Mucosa of gallbladder (tissue), 1 donor: ENCODE data around the gene UTS2. TPM values are rescaled to one million over a fixed set of nuclear protein-coding genes. Genes with fewer than 3 reads are reported as not detected.

ENCODE experiments used
- DNase-seq: peaks from one replicate; pipeline ENCODE4 v3.0.0-alpha.2; 2020; ENCODE audit warnings: low spot score
- total RNA-seq: library from RNA; stranded (reverse); gene quantifications from one replicate; pipeline ENCODE4 v1.2.1, GENCODE V29; 2021
- donor health status: DM: no; HTN: no; CAD: no.

Gene UTS2
- total RNA-seq, 1 donor from 2014 or later, result not detected

- DNase-seq, result no peak
Measured at GRCh38 chr1:7813677-7814373, 39.0 kb downstream of the UTS2 start.

- DNase-seq, result no peak
Measured at GRCh38 chr1:7811476-7811875, 41.4 kb downstream of the UTS2 start.

DNA sequence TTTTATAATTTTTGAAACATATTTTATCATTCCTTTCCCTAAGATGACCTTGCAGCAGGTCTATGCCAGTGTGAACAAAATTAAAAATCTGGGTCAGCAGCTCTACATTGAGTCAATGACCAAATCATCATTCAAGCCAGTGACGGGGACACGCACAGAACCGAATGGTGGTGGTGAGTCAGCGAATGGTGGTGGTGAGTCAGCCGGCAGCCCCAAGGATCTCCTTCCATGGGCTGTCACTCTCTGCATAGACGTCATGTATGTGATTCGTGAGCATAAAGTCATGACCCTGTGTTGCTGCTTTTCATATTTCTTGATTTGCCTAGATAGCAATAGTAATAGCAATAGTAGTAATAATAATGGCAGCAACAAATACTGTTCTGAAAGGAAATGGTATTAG lies 42.5 kb downstream of the UTS2 start:
- no peak for DNase-seq

GRCh38 chr1:7809742-7810141 lies 43.1 kb downstream of the UTS2 start:
- no peak for DNase-seq

GRCh38 chr1:7808253-7808844 lies 44.5 kb downstream of the UTS2 start:
- no peak for DNase-seq

DNA sequence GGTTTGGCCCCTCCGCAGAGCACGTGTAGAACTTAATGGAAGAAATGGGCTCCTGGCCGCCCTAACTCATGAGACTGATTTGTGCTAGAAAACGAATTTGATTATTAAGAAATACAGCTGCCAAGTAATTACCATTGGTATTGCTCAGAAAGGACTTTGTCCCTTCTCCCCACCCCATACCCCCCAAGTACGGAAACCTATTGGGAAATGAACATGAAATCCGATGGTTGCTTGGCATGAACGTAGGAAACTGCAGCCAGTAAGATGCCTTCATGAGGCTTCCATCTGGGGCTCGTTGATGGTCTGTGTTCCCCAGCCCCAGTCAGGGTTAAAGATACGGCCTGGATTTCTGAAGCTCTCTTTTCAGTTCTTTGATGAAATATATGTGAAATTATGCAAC lies 47.4 kb downstream of the UTS2 start:
- DNase-seq, result no peak

Other genes with a start within 250 kb of the UTS2 start
- gene VAMP3, start 81.8 kb downstream of the UTS2 start, total RNA-seq, result 92.0 TPM
- 31.5 TPM for gene PER3, start 68.8 kb downstream of the UTS2 start, total RNA-seq
- gene TNFRSF9, start 87.8 kb upstream of the UTS2 start, total RNA-seq, result 0.35 TPM
- 261 TPM for gene PARK7, start 108.6 kb upstream of the UTS2 start, total RNA-seq
- gene ERRFI1, start 173.2 kb upstream of the UTS2 start, total RNA-seq, result 76.8 TPM